H1 (cell line): ENCODE data around the gene ATP5ME. TPM values are rescaled to one million over a fixed set of nuclear protein-coding genes. Genes with fewer than 3 reads are reported as not detected.

ENCODE experiments used
- CTCF ChIA-PET: fragments of 300-600 bp; sonication (Branson Sonifier 250); formaldehyde crosslinking; loops from one replicate; lab custom pipeline; 2021; ENCODE audit not compliant: partially characterized antibody; lab: Charles Lee
- POLR2A ChIA-PET: fragments of 300-600 bp; sonication (Branson Sonifier 250); formaldehyde crosslinking; loops from one replicate; lab custom pipeline; 2021; ENCODE audit warnings: inconsistent platforms; ENCODE audit not compliant: partially characterized antibody; lab: Charles Lee
- DNase-seq, 2 experiments: peaks; one replicate each; pipeline versions ENCODE4 v3.0.0 to v3.0.0-alpha.2; 2010 to 2022; ENCODE audit warnings: low spot score in 2 of 2, low read depth in 1 of 2, mixed read lengths in 1 of 2
- FAIRE-seq: peaks from 2 replicates; lab custom pipeline; 2011; peaks lifted over from hg19 to GRCh38; lab: Jason Lieb, UNC
- H2AFZ ChIP-seq: 2 replicates; pipeline ENCODE4 v1.8.1; 2012; ENCODE audit warnings: low read length, inconsistent platforms
- H2AK5ac ChIP-seq: 2 replicates; pipeline ENCODE4 v1.6.1; 2013; ENCODE audit warnings: low read depth, low read length
- H2BK120ac ChIP-seq: replicated peaks from 2 replicates; pipeline ENCODE3; 2013; ENCODE audit warnings: low read depth, low read length, inconsistent platforms
- H2BK12ac ChIP-seq: 2 replicates; pipeline ENCODE4 v1.6.1; 2013; ENCODE audit warnings: low read depth, low read length
- H2BK15ac ChIP-seq: 2 replicates; pipeline ENCODE4 v1.6.1; 2013; ENCODE audit warnings: low read length
- H2BK20ac ChIP-seq: 2 replicates; pipeline ENCODE4 v1.6.1; 2013; ENCODE audit warnings: low read length
- H2BK5ac ChIP-seq: 2 replicates; pipeline ENCODE4 v1.6.1; 2013; ENCODE audit warnings: low read depth, low read length
- H3K14ac ChIP-seq: 2 replicates; pipeline ENCODE4 v1.6.1; 2013; ENCODE audit warnings: inconsistent platforms; ENCODE audit not compliant: insufficient read length
- H3K18ac ChIP-seq: 2 replicates; pipeline ENCODE4 v1.6.1; 2013; ENCODE audit warnings: low read length; ENCODE audit errors: extremely low read depth
- H3K23ac ChIP-seq: 2 replicates; pipeline ENCODE4 v1.6.1; 2013; ENCODE audit warnings: inconsistent platforms; ENCODE audit not compliant: insufficient read length
- H3K23me2 ChIP-seq: 2 replicates; pipeline ENCODE4 v1.6.1; 2013; ENCODE audit warnings: low read depth, low read length
- H3K27ac ChIP-seq: 2 replicates; pipeline ENCODE4 v1.6.1; 2011; ENCODE audit warnings: low read depth, low read length, inconsistent platforms
- H3K27me3 ChIP-seq, 4 experiments: replicated peaks in 1 of 4; 1 replicate in 1 of 4; 2 replicates in 3 of 4; pipeline versions ENCODE4 v1.6.1 to v1.8.1; 2011 to 2013; ENCODE audit warnings: low read length in 3 of 4, mild to moderate bottlenecking in 3 of 4, inconsistent platforms in 2 of 4, mixed read lengths in 2 of 4, moderate library complexity in 1 of 4; ENCODE audit not compliant: control insufficient read depth in 3 of 4, insufficient read depth in 3 of 4; ENCODE audit errors: extremely low read depth in 1 of 4
- H3K36me3 ChIP-seq, 4 experiments: 2 replicates each; pipeline versions ENCODE4 v1.6.1 to v1.8.1; 2011 to 2013; ENCODE audit warnings: mild to moderate bottlenecking in 4 of 4, low read length in 3 of 4, moderate library complexity in 2 of 4, control low read depth in 1 of 4, inconsistent platforms in 1 of 4; ENCODE audit not compliant: insufficient read depth in 4 of 4, control insufficient read depth in 2 of 4
- H3K4ac ChIP-seq: replicated peaks from 2 replicates; pipeline ENCODE3; 2013; ENCODE audit warnings: low read length, low read depth, mixed read lengths, inconsistent platforms; ENCODE audit not compliant: insufficient read length
- H3K4me1 ChIP-seq, 4 experiments: replicated peaks in 1 of 4; 1 replicate in 1 of 4; 2 replicates in 3 of 4; pipeline versions ENCODE4 v1.6.1 to v1.8.1; 2011 to 2013; ENCODE audit warnings: low read length in 3 of 4, inconsistent platforms in 2 of 4, mixed read lengths in 1 of 4; ENCODE audit not compliant: insufficient read depth in 4 of 4, control insufficient read depth in 3 of 4
- H3K4me2 ChIP-seq, 2 experiments: 2 replicates each; pipeline versions ENCODE4 v1.6.1 to v1.8.1; 2011 to 2013; ENCODE audit warnings: low read depth in 2 of 2, low read length in 2 of 2, control low read depth in 1 of 2, inconsistent platforms in 1 of 2, mild to moderate bottlenecking in 1 of 2; ENCODE audit not compliant: insufficient read depth in 1 of 2
- H3K4me3 ChIP-seq, 4 experiments: fragments of 200-600, 300-600 bp in 1 of 4; sonication (generic), shearing (Covaris generic), sonication (Bioruptor Twin) in 1 of 4; 2 replicates each; pipeline versions ENCODE4 v1.5.1 to v1.8.1; 2011 to 2016; ENCODE audit warnings: low read length in 4 of 4, low read depth in 3 of 4, control low read depth in 2 of 4, inconsistent platforms in 2 of 4, mild to moderate bottlenecking in 2 of 4, mixed read lengths in 1 of 4, moderate library complexity in 1 of 4; ENCODE audit not compliant: insufficient read depth in 2 of 4; ENCODE audit errors: extremely low read depth in 1 of 4
- H3K56ac ChIP-seq: replicated peaks from 2 replicates; pipeline ENCODE3; 2013; ENCODE audit warnings: low read depth, mild to moderate bottlenecking, mixed read lengths, low read length, inconsistent platforms; ENCODE audit not compliant: insufficient read length
- H3K79me1 ChIP-seq: 2 replicates; pipeline ENCODE4 v1.6.1; 2013; ENCODE audit warnings: low read depth, low read length, control low read depth
- H3K79me2 ChIP-seq, 2 experiments: 2 replicates each; pipeline versions ENCODE4 v1.6.1 to v1.8.1; 2012 to 2013; ENCODE audit warnings: low read length in 2 of 2, mild to moderate bottlenecking in 2 of 2, inconsistent platforms in 1 of 2; ENCODE audit not compliant: insufficient read depth in 2 of 2, control insufficient read depth in 1 of 2
- H3K9ac ChIP-seq, 4 experiments: replicated peaks in 1 of 4; 1 replicate in 1 of 4; 2 replicates in 3 of 4; pipeline versions ENCODE4 v1.6.1 to v1.8.1; 2011 to 2013; ENCODE audit warnings: low read depth in 3 of 4, low read length in 3 of 4, control low read depth in 2 of 4, mild to moderate bottlenecking in 2 of 4, moderate library complexity in 2 of 4, inconsistent platforms in 1 of 4; ENCODE audit errors: extremely low read depth in 1 of 4
- H3K9me3 ChIP-seq, 2 experiments: 2 replicates each; pipeline versions ENCODE4 v1.6.1 to v1.8.1; 2012 to 2013; ENCODE audit warnings: mild to moderate bottlenecking in 2 of 2, moderate library complexity in 2 of 2, control low read depth in 1 of 2, inconsistent platforms in 1 of 2, low read depth in 1 of 2, low read length in 1 of 2, mixed read lengths in 1 of 2; ENCODE audit not compliant: insufficient read depth in 2 of 2
- H4K20me1 ChIP-seq, 2 experiments: replicated peaks in 1 of 2; 2 replicates each; pipeline versions ENCODE3 to v1.8.1; 2011 to 2013; ENCODE audit warnings: inconsistent platforms in 2 of 2, low read length in 2 of 2, mild to moderate bottlenecking in 1 of 2; ENCODE audit not compliant: insufficient read depth in 2 of 2, control insufficient read depth in 1 of 2
- H4K5ac ChIP-seq: 2 replicates; pipeline ENCODE4 v1.6.1; 2013; ENCODE audit warnings: low read length, low read depth, mixed read lengths, inconsistent platforms; ENCODE audit not compliant: insufficient read length
- H4K8ac ChIP-seq: 2 replicates; pipeline ENCODE4 v1.8.0; 2013; ENCODE audit warnings: mild to moderate bottlenecking, moderate library complexity, low read length, inconsistent platforms; ENCODE audit not compliant: insufficient read depth; ENCODE audit errors: extremely low read depth
- H4K91ac ChIP-seq: replicated peaks from 2 replicates; pipeline ENCODE3; 2013; ENCODE audit warnings: low read length, mixed read lengths, inconsistent platforms; ENCODE audit not compliant: insufficient read length
- ASH2L ChIP-seq: fragments of 200-600, 300-600 bp; sonication (generic); IDR thresholded peaks from one replicate; pipeline ENCODE4 v1.7.1; 2017; ENCODE audit warnings: low read length
- CBX8 ChIP-seq: fragments of 300-800, 300-1000 bp; sonication (generic); IDR thresholded peaks from 2 replicates; pipeline ENCODE4 v1.7.1; 2016; ENCODE audit warnings: low read depth, low read length, borderline replicate concordance
- E2F6 ChIP-seq: IDR thresholded peaks from 2 replicates; pipeline ENCODE4 v1.6.1; 2012; ENCODE audit warnings: inconsistent platforms
- EZH2 ChIP-seq: fragments of 200-600 bp; sonication (generic); IDR thresholded peaks from 2 replicates; pipeline ENCODE4 v1.7.1; 2012; ENCODE audit warnings: low read depth, mild to moderate bottlenecking, moderate library complexity, low read length, inconsistent platforms; ENCODE audit not compliant: severe bottlenecking
- FOSL1 ChIP-seq: IDR thresholded peaks from 2 replicates; pipeline ENCODE4 v1.6.1; 2011; ENCODE audit warnings: mild to moderate bottlenecking, low read depth, low read length, moderate library complexity; ENCODE audit not compliant: insufficient read depth
- NRF1 ChIP-seq: IDR thresholded peaks from 2 replicates; pipeline ENCODE4 v1.6.1; 2011; ENCODE audit warnings: mild to moderate bottlenecking, low read depth, low read length, improper control_type of control experiment
- RNF2 ChIP-seq: fragments of 200-900, 300-1000 bp; sonication (generic); IDR thresholded peaks from 2 replicates; pipeline ENCODE4 v1.7.1; 2016; ENCODE audit warnings: borderline replicate concordance, low read depth, mild to moderate bottlenecking, antibody characterized with exemption, low read length; ENCODE audit not compliant: poor library complexity, severe bottlenecking; ENCODE audit errors: missing control alignments
- RXRA ChIP-seq: IDR thresholded peaks from 2 replicates; pipeline ENCODE4 v1.6.1; 2011; ENCODE audit warnings: low read depth, mild to moderate bottlenecking, low read length, moderate library complexity; ENCODE audit not compliant: insufficient read depth
- SIX5 ChIP-seq: IDR thresholded peaks from 2 replicates; pipeline ENCODE4 v1.6.1; 2011; ENCODE audit warnings: mild to moderate bottlenecking, low read depth, low read length
- SUZ12 ChIP-seq: fragments of 200-600 bp; sonication (generic); IDR thresholded peaks from 2 replicates; pipeline ENCODE4 v1.6.1; 2012; ENCODE audit warnings: mild to moderate bottlenecking, inconsistent platforms, low read length, moderate library complexity, mixed read lengths
- WGBS, 2 experiments: shearing (Covaris generic) in 1 of 2; methylation state at CpG; one replicate each; pipeline versions ENCODE4 v1.1.6 to v1.1.7; 2013 to 2015; ENCODE audit warnings: low lambda C conversion rate in 2 of 2, mixed read lengths in 2 of 2, inconsistent platforms in 1 of 2, low coverage in 1 of 2, missing lambda C conversion rate in 1 of 2; ENCODE audit not compliant: insufficient replicate concordance in 2 of 2, insufficient coverage in 1 of 2, insufficient read length in 1 of 2; ENCODE audit errors: extremely low coverage in 1 of 2, missing lambda C conversion rate in 1 of 2; 5-methylcytosine and 5-hydroxymethylcytosine counted together
- polyA plus RNA-seq, 7 experiments: library from polyadenylated mRNA; depleted of rRNA in 3 of 7; stranded (reverse) in 5 of 7; unstranded in 2 of 7; fragments of >200 nt in 5 of 7; fragments of 200-250 nt in 2 of 7; gene quantifications; 1 replicate in 5 of 7; 2 replicates in 1 of 7; 4 replicates in 1 of 7; pipeline versions ENCODE4 v1.2.1 to v1.2.3, GENCODE V29; 2011 to 2013; ENCODE audit warnings: missing spikeins in 2 of 7, mixed read lengths in 2 of 7
- total RNA-seq: library from RNA; stranded (reverse); fragmentation: NEBNext Ultra II Directional; extraction: Animal tissue kit (Norgen Biotek cat#: 25700); gene quantifications from 2 replicates; pipeline ENCODE4 v1.2.1, GENCODE V29; 2021

Gene ATP5ME
- total and polyA plus RNA-seq, 2 of the 8 experiments (the other 6 are each of a cell fraction or from before 2014, with no cell fraction given), result 375 to 450 TPM

GRCh38 chr4:636628-637159, 37.4 kb downstream of the ATP5ME start:
- no peak overlapping the region for H3K14ac ChIP-seq
- FAIRE-seq (no peak), DNase-seq (no peak)
- 84% methylated on average over 13 of the region's 13 CpGs; no CpG with 5 or more reads in 1 of the 2 experiments for WGBS, 2 experiments
- peaks cover 0 to 2% of the 10 kb centered on the region in 2 experiments for H4K20me1 ChIP-seq
- no peaks in the 10 kb centered on the region; a peak in 1 of 7 replicates for H3K27me3 ChIP-seq
- H3K18ac ChIP-seq, result no peak overlapping the region
- H2AFZ ChIP-seq, result no peak overlapping the region
- TF ChIP-seq E2F6 (no peak), FOSL1 (no peak), RNF2 (no peak), RXRA (no peak), SUZ12 (no peak), SIX5 (no peak), CBX8 (no peak), EZH2 (no peak), NRF1 (no peak), ASH2L (no peak)
- H2BK120ac ChIP-seq, result no peak overlapping the region
- H3K4me2 ChIP-seq, result no peak overlapping the region
- H3K36me3 ChIP-seq, result no peaks in the 10 kb centered on the region
- CTCF ChIA-PET, result no interaction called here
- no peak overlapping the region for H2BK15ac ChIP-seq
- no peak overlapping the region for H2BK5ac ChIP-seq
- H3K27ac ChIP-seq, result no peak overlapping the region
- H2BK20ac ChIP-seq, result no peak overlapping the region
- H2BK12ac ChIP-seq, result no peak overlapping the region
- no peak overlapping the region for H3K9ac ChIP-seq
- H3K23me2 ChIP-seq, result no peaks in the 10 kb centered on the region
- H3K23ac ChIP-seq, result no peak overlapping the region
- H4K91ac ChIP-seq, result no peak overlapping the region
- no peaks in the 10 kb centered on the region for H3K79me2 ChIP-seq
- H3K56ac ChIP-seq, result no peak overlapping the region
- no peak overlapping the region for H3K4me3 ChIP-seq
- no peak overlapping the region for H4K5ac ChIP-seq
- H3K4ac ChIP-seq, result no peak overlapping the region
- H3K4me1 ChIP-seq, result no peaks in the 10 kb centered on the region
- no peaks in the 10 kb centered on the region for H3K79me1 ChIP-seq
- POLR2A ChIA-PET, result no interaction called here
- H2AK5ac ChIP-seq, result no peak overlapping the region
- peaks cover 8 to 14% of the 10 kb centered on the region in 2 experiments; a peak in 3 of 4 replicates for H3K9me3 ChIP-seq
- H4K8ac ChIP-seq, result no peak overlapping the region
